Measurements from ENCODE around the gene RNF113B.
A peak's percentile ranks its signal among the peaks of the same experiment; 100 is the strongest.

Gene RNF113B

DNA sequence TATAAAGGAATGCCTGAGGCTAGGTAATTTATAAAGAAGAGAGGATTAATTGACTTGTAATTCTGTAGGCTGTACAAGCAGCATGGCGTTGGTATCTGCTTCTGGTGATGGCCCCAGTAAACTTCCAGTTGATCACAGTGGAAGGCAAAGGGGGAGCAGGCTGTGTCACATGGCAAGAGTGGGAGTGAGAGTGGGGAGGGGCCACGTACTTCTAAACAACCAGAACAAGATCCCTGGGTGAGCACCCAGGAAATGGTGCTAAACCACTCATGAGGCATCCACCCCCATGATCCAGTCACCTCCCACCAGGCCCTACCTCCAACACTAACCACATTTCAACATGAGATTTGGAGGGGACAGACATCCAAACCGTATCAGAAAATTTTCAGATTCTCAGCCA, 3.0 kb upstream of the RNF113B start:
- Histone ChIP-seq H3K9ac (ENCODE audit: low read length) (no peak overlapping the region), H3K9me3 (ENCODE audit: control insufficient read depth, low read length) (no peaks in the 10 kb centered on the region), H3K27me3 (ENCODE audit: control insufficient read depth in 1 of 2, insufficient read depth in 1 of 2, low read length in 2 of 2) (no peaks in the 10 kb centered on the region), H4K8ac (ENCODE audit: low read length) (peak overlapping the region; percentile 56), H3K4ac (ENCODE audit: low read depth in 1 of 2, low read length in 2 of 2) (no peak overlapping the region), H3K14ac (ENCODE audit: low read length in 2 of 2) (no peak overlapping the region), H3K36me3 (ENCODE audit: control insufficient read depth in 1 of 2, insufficient read depth in 2 of 2, low read depth in 1 of 2, low read length in 2 of 2) (peaks cover 3 to 13% of the 10 kb centered on the region in 2 experiments), H3K4me2 (ENCODE audit: low read length, poor library complexity, severe bottlenecking) (no peak overlapping the region), H2BK12ac (ENCODE audit: low read length in 2 of 2) (no peak overlapping the region), H3K79me1 (replicated peaks; ENCODE audit: low read length, poor library complexity, severe bottlenecking) (peaks cover 15% of the 10 kb centered on the region), H3K27ac (ENCODE audit: low read length, poor library complexity, severe bottlenecking) (no peak overlapping the region), H2BK120ac (ENCODE audit: low read depth, low read length) (no peak overlapping the region), H3K4me1 (ENCODE audit: control insufficient read depth, insufficient read depth, low read depth, low read length) (peaks cover 24% of the 10 kb centered on the region), H2BK5ac (ENCODE audit: low read depth, low read length, poor library complexity, severe bottlenecking) (no peak overlapping the region), H2BK15ac (ENCODE audit: low read depth, poor library complexity, severe bottlenecking) (no peak overlapping the region), H3K23ac (ENCODE audit: low read length in 2 of 2) (peak overlapping the region in 1 of 2 experiments; percentile 32), H3K4me3 (ENCODE audit: insufficient read depth in 1 of 2, low read depth in 1 of 2, low read length in 2 of 2) (no peak overlapping the region), H2AFZ (ENCODE audit: low read depth, low read length) (no peak overlapping the region), H4K91ac (ENCODE audit: low read length) (no peak overlapping the region), H2AK5ac (ENCODE audit: low read length, severe bottlenecking) (peak overlapping the region; percentile 72), H3K18ac (ENCODE audit: low read depth in 1 of 2, low read length in 2 of 2) (no peak overlapping the region)
- no peak for DNase-seq
- 94% methylated on average over 3 of the region's 3 CpGs for WGBS

DNA sequence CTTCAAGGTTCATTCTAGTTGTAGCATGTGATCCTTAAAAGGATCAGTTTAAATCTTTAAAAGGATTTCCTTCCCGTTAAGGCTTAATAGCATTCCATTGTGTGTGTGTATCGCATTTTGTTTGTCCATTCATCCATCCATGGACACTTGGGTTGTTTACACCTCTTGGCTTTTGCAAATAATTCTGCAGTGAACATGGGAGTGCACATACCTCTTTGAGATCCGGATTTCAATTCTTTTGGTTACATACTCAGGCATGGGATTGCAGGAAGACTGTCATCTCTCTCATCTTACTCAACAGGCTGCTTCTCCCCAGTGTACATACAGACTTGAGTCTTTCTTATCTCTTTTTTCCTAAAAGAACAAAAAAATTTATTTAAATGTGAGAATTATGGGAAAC, 1.2 kb downstream of the RNF113B start:
- Histone ChIP-seq H2BK120ac (ENCODE audit: low read depth, low read length) (no peak overlapping the region), H3K27me3 (ENCODE audit: control insufficient read depth in 1 of 2, insufficient read depth in 1 of 2, low read length in 2 of 2) (no peaks in the 10 kb centered on the region), H4K91ac (ENCODE audit: low read length) (no peak overlapping the region), H3K9ac (ENCODE audit: low read length) (no peak overlapping the region), H2BK5ac (ENCODE audit: low read depth, low read length, poor library complexity, severe bottlenecking) (no peak overlapping the region), H3K27ac (ENCODE audit: low read length, poor library complexity, severe bottlenecking) (peak overlapping the region; percentile 59), H3K9me3 (ENCODE audit: control insufficient read depth, low read length) (no peaks in the 10 kb centered on the region), H3K79me1 (replicated peaks; ENCODE audit: low read length, poor library complexity, severe bottlenecking) (peaks cover 14% of the 10 kb centered on the region), H3K4me3 (ENCODE audit: insufficient read depth in 1 of 2, low read depth in 1 of 2, low read length in 2 of 2) (no peak overlapping the region), H2AK5ac (ENCODE audit: low read length, severe bottlenecking) (peak overlapping the region; percentile 31), H3K36me3 (ENCODE audit: control insufficient read depth in 1 of 2, insufficient read depth in 2 of 2, low read depth in 1 of 2, low read length in 2 of 2) (peaks cover 3 to 13% of the 10 kb centered on the region in 2 experiments), H2BK12ac (ENCODE audit: low read length in 2 of 2) (no peak overlapping the region), H2AFZ (ENCODE audit: low read depth, low read length) (no peak overlapping the region), H3K23ac (ENCODE audit: low read length in 2 of 2) (no peak overlapping the region), H2BK15ac (ENCODE audit: low read depth, poor library complexity, severe bottlenecking) (no peak overlapping the region), H3K4me1 (ENCODE audit: control insufficient read depth, insufficient read depth, low read depth, low read length) (peaks cover 27% of the 10 kb centered on the region), H3K4ac (ENCODE audit: low read depth in 1 of 2, low read length in 2 of 2) (no peak overlapping the region), H4K8ac (ENCODE audit: low read length) (no peak overlapping the region), H3K4me2 (ENCODE audit: low read length, poor library complexity, severe bottlenecking) (no peak overlapping the region), H3K18ac (ENCODE audit: low read depth in 1 of 2, low read length in 2 of 2) (no peak overlapping the region), H3K14ac (ENCODE audit: low read length in 2 of 2) (no peak overlapping the region)
- 58% methylated on average over 3 of the region's 3 CpGs for WGBS
- DNase-seq, result peak; percentile 85

DNA sequence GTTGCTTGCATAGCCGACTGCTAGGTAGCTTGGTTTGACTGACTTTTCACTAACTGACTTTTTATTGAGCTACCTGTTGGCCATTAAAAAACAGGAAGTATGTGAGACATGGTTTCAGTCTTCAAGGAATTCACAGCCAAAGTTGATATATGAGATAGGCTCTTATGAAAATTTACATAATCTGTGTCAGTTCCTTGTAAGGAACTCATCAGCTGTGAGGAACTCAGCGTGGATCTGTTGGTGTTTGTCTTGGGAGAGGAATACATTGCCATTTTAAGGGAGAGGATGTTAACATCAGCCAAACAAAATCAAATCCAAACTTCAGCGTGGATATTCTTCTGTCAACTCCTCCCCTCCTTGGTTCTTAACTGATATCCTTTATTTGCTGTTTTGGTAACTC, 2.0 kb downstream of the RNF113B start:
- H2BK12ac ChIP-seq (ENCODE audit: low read length in 2 of 2), result peak overlapping the region in 1 of 2 experiments; percentile 27
- peaks cover 26% of the 10 kb centered on the region for H3K4me1 ChIP-seq (ENCODE audit: control insufficient read depth, insufficient read depth, low read depth, low read length)
- H3K4me2 ChIP-seq (ENCODE audit: low read length, poor library complexity, severe bottlenecking), result no peak overlapping the region
- peaks cover 3 to 13% of the 10 kb centered on the region in 2 experiments for H3K36me3 ChIP-seq (ENCODE audit: control insufficient read depth in 1 of 2, insufficient read depth in 2 of 2, low read depth in 1 of 2, low read length in 2 of 2)
- no peaks in the 10 kb centered on the region for H3K9me3 ChIP-seq (ENCODE audit: control insufficient read depth, low read length)
- H3K23ac ChIP-seq (ENCODE audit: low read length in 2 of 2), result no peak overlapping the region
- H2BK120ac ChIP-seq (ENCODE audit: low read depth, low read length), result no peak overlapping the region
- H3K9ac ChIP-seq (ENCODE audit: low read length), result no peak overlapping the region
- no peaks in the 10 kb centered on the region for H3K27me3 ChIP-seq (ENCODE audit: control insufficient read depth in 1 of 2, insufficient read depth in 1 of 2, low read length in 2 of 2)
- no peak overlapping the region for H3K4ac ChIP-seq (ENCODE audit: low read depth in 1 of 2, low read length in 2 of 2)
- H3K14ac ChIP-seq (ENCODE audit: low read length in 2 of 2), result no peak overlapping the region
- peak overlapping the region; percentile 89 for H2AK5ac ChIP-seq (ENCODE audit: low read length, severe bottlenecking)
- peak overlapping the region; percentile 62 for H4K91ac ChIP-seq (ENCODE audit: low read length)
- no peak overlapping the region for H2AFZ ChIP-seq (ENCODE audit: low read depth, low read length)
- H3K18ac ChIP-seq (ENCODE audit: low read depth in 1 of 2, low read length in 2 of 2), result peak overlapping the region; percentile 17 to 31
- 61% methylated on average over 2 of the region's 3 CpGs for WGBS
- no peak overlapping the region for H4K8ac ChIP-seq (ENCODE audit: low read length)
- peak overlapping the region; percentile 66 for H2BK15ac ChIP-seq (ENCODE audit: low read depth, poor library complexity, severe bottlenecking)
- H3K4me3 ChIP-seq (ENCODE audit: insufficient read depth in 1 of 2, low read depth in 1 of 2, low read length in 2 of 2), result no peak overlapping the region
- peak; percentile 42 for DNase-seq
- peaks cover 13% of the 10 kb centered on the region for H3K79me1 ChIP-seq (replicated peaks; ENCODE audit: low read length, poor library complexity, severe bottlenecking)
- H2BK5ac ChIP-seq (ENCODE audit: low read depth, low read length, poor library complexity, severe bottlenecking), result no peak overlapping the region
- peak overlapping the region; percentile 99 for H3K27ac ChIP-seq (ENCODE audit: low read length, poor library complexity, severe bottlenecking)

DNA sequence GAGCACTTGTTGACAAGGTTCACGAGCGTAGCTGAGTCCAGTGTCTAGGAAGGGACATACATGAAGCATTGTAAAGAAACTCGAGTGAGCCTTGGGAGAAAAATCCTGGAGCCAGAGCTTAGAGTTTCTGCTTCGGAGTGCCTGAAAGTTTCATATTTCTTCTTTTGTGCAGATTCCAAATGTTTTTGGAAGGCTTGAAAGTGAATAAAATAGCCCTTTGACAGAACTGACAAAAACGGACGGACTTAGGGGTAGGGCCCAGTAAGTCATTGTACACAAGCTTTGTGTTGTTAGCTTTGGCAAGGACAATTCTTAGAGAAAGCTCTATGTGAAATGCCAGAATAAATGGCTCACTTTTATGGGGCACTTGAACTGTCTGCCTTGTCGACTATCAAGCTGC, 2.8 kb downstream of the RNF113B start:
- no peak for DNase-seq
- no peaks in the 10 kb centered on the region for H3K27me3 ChIP-seq (ENCODE audit: control insufficient read depth in 1 of 2, insufficient read depth in 1 of 2, low read length in 2 of 2)
- peak overlapping the region in 1 of 2 experiments; percentile 44 for H2BK12ac ChIP-seq (ENCODE audit: low read length in 2 of 2)
- H3K4me1 ChIP-seq (ENCODE audit: control insufficient read depth, insufficient read depth, low read depth, low read length), result peaks cover 25% of the 10 kb centered on the region
- H3K4ac ChIP-seq (ENCODE audit: low read depth in 1 of 2, low read length in 2 of 2), result no peak overlapping the region
- H3K4me2 ChIP-seq (ENCODE audit: low read length, poor library complexity, severe bottlenecking), result no peak overlapping the region
- H3K27ac ChIP-seq (ENCODE audit: low read length, poor library complexity, severe bottlenecking), result peak overlapping the region; percentile 99
- no peak overlapping the region for H3K18ac ChIP-seq (ENCODE audit: low read depth in 1 of 2, low read length in 2 of 2)
- H3K23ac ChIP-seq (ENCODE audit: low read length in 2 of 2), result no peak overlapping the region
- peak overlapping the region in 1 of 2 experiments; percentile 60 for H3K4me3 ChIP-seq (ENCODE audit: insufficient read depth in 1 of 2, low read depth in 1 of 2, low read length in 2 of 2)
- H2AFZ ChIP-seq (ENCODE audit: low read depth, low read length), result no peak overlapping the region
- H4K91ac ChIP-seq (ENCODE audit: low read length), result no peak overlapping the region
- H3K9ac ChIP-seq (ENCODE audit: low read length), result peak overlapping the region; percentile 70
- no peak overlapping the region for H4K8ac ChIP-seq (ENCODE audit: low read length)
- peaks cover 3 to 13% of the 10 kb centered on the region in 2 experiments for H3K36me3 ChIP-seq (ENCODE audit: control insufficient read depth in 1 of 2, insufficient read depth in 2 of 2, low read depth in 1 of 2, low read length in 2 of 2)
- H3K14ac ChIP-seq (ENCODE audit: low read length in 2 of 2), result no peak overlapping the region
- no peak overlapping the region for H2BK15ac ChIP-seq (ENCODE audit: low read depth, poor library complexity, severe bottlenecking)
- H2AK5ac ChIP-seq (ENCODE audit: low read length, severe bottlenecking), result peak overlapping the region; percentile 63
- no peak overlapping the region for H2BK120ac ChIP-seq (ENCODE audit: low read depth, low read length)
- peak overlapping the region; percentile 31 for H2BK5ac ChIP-seq (ENCODE audit: low read depth, low read length, poor library complexity, severe bottlenecking)
- 81% methylated on average over 7 of the region's 7 CpGs for WGBS
- no peaks in the 10 kb centered on the region for H3K9me3 ChIP-seq (ENCODE audit: control insufficient read depth, low read length)
- H3K79me1 ChIP-seq (replicated peaks; ENCODE audit: low read length, poor library complexity, severe bottlenecking), result peaks cover 11% of the 10 kb centered on the region
